ENCODE data around the gene HHIPL2.
"Not testable (repeated sequence)": the region's sequence is repeated elsewhere in the genome, so short reads cannot be mapped to it uniquely, and the experiment has no call there.

The HHIPL2 gene

GRCh38 chr1:222539951-222540597 lies 7.8 kb downstream of the HHIPL2 start:
- DNase-seq, result no peak

- no peak for DNase-seq
Observed at GRCh38 chr1:222535455-222535854, 12.4 kb downstream of the HHIPL2 start.

GRCh38 chr1:222530852-222531251 lies 17.1 kb downstream of the HHIPL2 start:
- no peak for DNase-seq

GRCh38 chr1:222529916-222530315 lies 18.0 kb downstream of the HHIPL2 start:
- DNase-seq, result no peak

- DNase-seq, result no peak
Observed at GRCh38 chr1:222529181-222529580, 18.7 kb downstream of the HHIPL2 start.

- DNase-seq, result no peak
Observed at GRCh38 chr1:222525951-222526350, 22.0 kb downstream of the HHIPL2 start.

- peak; percentile 16 for DNase-seq
Observed at GRCh38 chr1:222523852-222524251, 24.1 kb downstream of the HHIPL2 start.

GRCh38 chr1:222522105-222522915 lies 25.6 kb downstream of the HHIPL2 start:
- peak; percentile 1 for DNase-seq

- DNase-seq, result peak; percentile 0
Observed at GRCh38 chr1:222521299-222522104, 26.4 kb downstream of the HHIPL2 start.

- DNase-seq, result not testable (repeated sequence)
Observed at GRCh38 chr1:222489496-222489895, 58.4 kb downstream of the HHIPL2 start.

GRCh38 chr1:222487774-222488173 lies 60.1 kb downstream of the HHIPL2 start:
- DNase-seq, result not testable (repeated sequence)

- not testable (repeated sequence) for DNase-seq
Observed at GRCh38 chr1:222484005-222484404, 63.9 kb downstream of the HHIPL2 start.

- DNase-seq, result not testable (repeated sequence)
Observed at GRCh38 chr1:222479567-222479966, 68.3 kb downstream of the HHIPL2 start.

- not testable (repeated sequence) for DNase-seq
Observed at GRCh38 chr1:222476436-222476835, 71.5 kb downstream of the HHIPL2 start.

- DNase-seq, result not testable (repeated sequence)
Observed at GRCh38 chr1:222473717-222474116, 74.2 kb downstream of the HHIPL2 start.

- not testable (repeated sequence) for DNase-seq
Observed at GRCh38 chr1:222472776-222473540, 74.9 kb downstream of the HHIPL2 start.
